Endometrial microvascular endothelial cells (primary cell): ENCODE measurements around the gene CFAP45. TPM values are rescaled to one million over a fixed set of nuclear protein-coding genes. Genes with fewer than 3 reads are reported as not detected.

ENCODE experiments used
- in situ Hi-C: cut with HindIII; loops from 2 replicates; pipeline ENCODE4 v1.10.0; 2017; ENCODE audit warnings: low sequenced_read_pairs, low pct_unique_long_range_greater_than_20kb; ENCODE audit errors: inconsistent ontology term
- total RNA-seq: library from RNA; depleted of rRNA; stranded (reverse); fragments of >200 nt; gene quantifications from one replicate; pipeline ENCODE4 v1.2.3, GENCODE V29; 2015; ENCODE audit errors: inconsistent ontology term

The CFAP45 gene
- total RNA-seq, 1 donor from 2014 or later, result 0.19 TPM

DNA sequence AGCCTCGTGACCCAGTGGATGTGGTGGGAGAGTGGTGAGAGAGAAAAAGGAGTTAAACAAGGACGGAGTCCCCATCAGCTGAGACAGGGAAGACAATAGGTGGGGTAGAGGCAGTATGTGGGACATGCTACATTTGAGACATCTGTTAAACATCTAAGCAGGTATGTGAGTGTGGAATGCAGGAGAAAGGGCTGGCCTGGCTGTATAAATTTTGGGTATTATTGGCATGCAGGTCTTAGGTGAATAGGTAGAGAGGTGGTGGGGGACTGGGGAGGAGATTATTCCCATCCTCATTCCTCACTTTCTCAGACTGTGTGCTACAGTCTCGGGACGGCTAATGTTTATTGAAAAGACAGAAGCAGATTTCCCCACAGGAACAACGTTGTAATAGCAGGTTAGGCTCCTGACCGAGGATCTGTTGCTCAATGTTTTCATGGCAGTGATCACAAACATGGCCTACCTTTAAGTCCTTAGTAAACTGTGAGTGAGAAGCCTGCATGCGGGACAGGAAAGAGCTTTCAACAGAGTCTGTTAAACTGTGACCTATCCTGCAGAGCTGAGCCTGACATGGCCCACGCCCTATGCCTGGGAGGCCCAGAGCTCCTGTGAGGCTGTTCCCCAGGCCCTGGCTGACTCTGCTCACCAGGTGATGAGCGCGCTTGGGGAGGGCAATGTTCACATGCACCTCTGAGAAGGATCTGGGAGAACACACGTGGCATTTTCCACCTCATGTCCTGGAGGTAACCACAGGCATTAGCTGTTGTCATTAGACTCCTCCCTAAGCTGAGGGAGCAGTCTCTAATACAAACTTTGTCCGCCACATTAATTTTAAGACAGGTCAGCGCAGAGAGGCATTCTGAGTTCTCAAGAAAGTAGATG is 54.0 kb downstream of the CFAP45 start:
- in situ Hi-C loops, result no loop called here

DNA sequence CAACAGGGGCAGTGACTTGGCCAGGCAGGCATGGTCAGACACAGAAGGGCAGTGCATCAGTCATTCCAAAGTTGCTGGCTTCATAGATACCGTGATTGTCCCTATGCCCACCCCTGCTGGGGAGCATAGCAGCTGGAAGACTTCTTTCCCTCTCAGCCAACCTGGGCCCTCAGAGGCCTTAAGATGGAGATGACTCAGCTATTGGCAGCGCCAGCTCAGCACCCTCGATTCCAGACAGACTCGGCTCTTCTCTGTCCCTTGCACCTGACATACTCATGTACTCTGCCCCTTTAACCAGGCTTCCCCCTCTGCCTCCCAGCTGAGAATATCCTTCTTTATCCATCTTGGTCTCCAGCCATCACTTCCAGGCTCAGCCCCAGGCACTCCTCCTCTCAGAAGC is 56.5 kb downstream of the CFAP45 start:
- in situ Hi-C loops, result no loop called here

DNA sequence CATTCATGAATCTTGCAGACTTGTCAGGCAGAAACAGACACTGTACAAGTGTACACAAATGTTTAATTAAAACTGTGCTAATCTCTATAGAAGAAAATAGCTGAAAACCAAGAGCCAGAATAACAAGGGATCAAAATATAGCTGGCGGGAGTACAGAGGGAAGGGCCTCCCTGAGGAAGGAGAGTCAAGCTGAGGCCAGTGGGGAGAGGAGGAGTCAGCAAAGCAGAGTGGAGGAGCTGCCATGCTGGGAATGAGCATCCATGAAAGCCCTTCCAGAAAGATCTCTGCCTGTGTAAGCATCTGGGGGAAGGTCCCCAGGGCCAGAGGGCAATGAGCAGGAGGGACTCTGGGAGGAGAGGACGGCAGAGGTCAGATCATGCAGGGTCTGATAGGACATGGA is 58.2 kb downstream of the CFAP45 start:
- in situ Hi-C loops, result no loop called here

DNA sequence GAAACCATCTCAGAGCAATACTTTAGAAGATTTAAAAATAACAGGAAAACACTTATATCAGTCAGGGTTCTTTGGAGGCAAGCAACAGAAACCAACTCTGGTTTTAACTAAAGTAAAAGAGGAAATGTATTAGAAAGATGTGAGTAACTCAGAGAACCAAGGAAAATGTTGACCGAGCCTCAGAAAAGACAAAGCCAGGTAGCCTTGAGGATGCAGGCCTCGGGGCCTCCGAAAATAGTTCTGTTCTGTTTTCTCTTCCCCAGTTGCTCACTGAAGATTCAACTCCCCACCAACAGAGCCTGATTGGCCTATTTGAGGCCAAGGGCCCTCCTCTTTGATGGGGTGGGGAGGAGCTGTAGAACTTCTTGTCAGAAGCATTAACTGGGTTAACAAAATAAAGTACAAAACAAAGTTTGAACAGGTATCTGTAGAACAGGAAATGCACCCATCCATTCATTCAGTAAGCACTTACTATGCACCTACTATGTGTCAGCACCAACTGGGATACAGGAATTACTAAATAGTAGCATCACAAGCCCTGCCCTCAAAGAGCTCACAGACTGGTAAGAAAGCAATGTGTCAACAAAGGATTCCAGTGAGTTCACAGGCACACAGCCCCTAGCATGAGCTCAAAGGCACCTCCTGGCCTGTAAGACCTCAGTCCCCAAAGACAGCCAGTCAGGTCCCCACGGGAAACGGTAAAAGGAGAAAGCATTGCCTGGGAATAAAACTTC is 60.7 kb downstream of the CFAP45 start:
- in situ Hi-C loops, result no loop called here

DNA sequence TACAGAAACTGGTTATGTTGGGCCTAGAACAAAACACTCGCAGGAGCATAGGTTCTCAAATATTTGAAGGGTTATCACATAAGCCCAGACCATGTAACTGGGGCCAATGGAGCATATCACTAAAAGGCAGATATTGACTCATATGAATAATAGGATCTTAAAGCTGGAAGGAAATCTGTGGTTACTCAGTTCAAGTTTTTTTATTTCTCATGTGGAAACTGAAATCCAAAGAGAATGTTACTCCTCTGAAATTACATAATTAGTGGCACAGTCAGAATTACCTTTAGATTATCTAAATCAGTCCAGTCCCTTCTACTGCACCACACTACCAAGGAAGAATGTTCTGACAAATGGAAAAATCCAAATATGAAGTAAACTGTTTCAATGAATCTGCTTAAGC is 61.2 kb downstream of the CFAP45 start:
- in situ Hi-C loops, result no loop called here

DNA sequence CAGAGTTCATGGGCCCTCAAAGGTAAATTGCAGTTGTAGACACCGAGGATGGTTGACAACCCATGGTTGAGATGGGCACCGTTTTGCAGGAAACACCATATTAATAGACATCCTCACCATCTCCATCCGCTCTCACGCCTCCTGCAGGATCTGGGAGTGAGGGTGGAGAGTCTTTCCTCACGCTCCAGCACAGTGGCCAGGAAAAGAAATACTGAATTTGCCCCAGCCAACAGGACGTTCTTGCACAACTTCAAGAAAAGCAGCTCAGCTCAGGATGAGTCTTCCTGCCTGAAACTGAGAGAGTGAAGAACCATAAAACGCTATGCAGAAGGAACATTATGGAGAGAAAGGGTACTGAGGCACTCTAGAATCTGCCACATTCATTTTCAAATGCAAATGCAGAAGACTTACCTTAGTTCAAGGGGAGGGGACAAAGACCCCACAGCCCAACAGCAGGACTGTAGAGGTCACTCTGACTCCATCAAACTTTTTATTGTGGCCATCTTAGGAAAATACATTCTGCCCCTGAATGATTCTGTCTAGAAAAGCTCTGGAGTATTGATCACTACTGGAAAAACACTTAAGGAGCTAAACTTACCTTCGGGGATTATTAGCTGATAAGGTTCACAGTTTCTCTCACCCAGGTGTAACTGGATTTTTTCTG is 64.0 kb downstream of the CFAP45 start:
- in situ Hi-C loops, result no loop called here

DNA sequence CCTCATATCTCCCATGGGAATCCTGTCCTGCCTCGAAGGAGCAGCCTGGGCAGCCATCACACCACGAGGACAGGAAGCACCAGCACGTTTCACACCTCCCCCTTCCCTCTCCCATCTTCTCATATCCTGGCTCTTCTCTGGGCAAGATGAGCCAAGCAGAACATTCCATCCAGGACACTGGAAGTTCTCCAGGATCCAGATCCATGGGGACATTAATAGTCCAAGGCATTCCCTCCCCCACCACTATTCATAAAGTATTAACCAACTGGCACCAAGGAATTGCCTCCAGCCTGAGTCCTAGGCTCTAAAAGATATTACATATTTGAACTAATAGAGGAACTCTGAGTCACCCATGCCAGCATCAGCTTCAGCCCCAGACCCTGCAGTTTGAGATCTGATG is 64.6 kb downstream of the CFAP45 start:
- in situ Hi-C loops, result no loop called here

DNA sequence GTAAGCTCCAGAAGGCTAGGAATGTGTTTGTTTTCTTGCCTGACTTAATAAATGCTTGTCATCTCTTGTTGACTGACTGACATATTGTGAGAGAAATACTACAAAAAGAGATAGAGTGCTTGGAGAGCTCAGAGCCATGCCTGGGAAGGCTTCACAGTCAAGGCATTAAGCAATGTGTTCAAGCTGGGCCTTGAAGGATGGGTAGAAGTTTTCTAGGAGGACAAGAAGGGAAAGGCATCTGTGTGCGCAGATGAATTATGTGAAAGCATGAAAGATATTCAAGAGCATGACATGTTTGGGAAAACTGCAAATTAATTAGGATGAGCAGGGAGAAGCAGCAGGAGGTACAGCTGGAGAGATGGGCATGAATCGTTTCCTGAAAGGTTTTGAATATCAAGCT is 67.7 kb downstream of the CFAP45 start:
- in situ Hi-C loops, result no loop called here

DNA sequence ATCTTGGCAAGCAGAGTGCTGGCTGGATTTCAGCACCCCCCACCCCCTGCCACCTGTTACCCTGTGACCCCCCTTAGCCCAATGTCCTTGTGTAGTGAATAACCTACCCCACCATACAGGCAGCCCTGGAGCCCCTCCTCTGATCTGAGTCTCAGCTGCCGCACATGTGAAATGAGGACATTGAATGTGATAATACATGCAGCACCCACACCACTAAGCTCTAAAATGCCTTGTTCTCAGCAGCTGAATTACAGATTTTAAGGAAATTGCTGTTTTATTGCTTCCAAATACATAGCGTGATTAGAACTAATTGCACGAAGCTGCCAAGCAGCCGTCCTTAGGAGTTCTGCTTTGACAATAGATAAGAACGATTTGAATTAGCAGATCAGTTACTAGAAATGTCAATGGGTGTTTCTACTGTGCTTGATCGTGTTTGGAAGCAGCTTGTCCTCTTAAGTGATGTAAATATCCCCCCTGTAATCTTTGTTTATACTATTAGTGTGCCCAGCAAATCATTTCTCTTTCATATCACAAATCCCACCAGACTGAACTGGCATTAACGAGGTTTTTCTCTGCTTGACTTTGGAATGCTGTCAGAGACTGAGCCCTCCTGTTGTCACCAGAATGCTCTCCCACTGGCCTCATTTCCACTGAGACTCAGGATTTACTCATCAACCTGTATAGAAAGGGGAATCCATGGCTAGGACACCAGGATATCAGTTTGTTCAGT is 68.4 kb downstream of the CFAP45 start:
- in situ Hi-C loops, result no loop called here

DNA sequence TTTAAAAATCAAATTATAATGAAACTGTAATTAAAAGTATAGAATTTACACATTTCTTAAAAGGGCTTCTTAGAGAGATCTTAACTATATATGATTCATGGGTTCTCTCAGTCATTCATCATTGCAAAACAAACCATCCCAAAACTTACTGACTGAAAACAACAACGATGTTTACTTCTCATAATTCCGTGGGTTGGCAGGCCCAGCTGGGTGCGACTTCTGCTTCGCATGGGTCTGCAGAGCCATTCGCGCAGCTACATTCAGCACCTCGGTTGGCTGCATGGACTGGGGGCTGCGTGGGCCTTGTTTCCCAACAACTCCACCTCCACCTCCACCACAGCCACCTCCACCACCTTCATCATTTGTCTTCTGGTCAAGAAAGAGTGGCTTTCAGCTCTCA is 69.2 kb downstream of the CFAP45 start:
- in situ Hi-C loops, result no loop called here

DNA sequence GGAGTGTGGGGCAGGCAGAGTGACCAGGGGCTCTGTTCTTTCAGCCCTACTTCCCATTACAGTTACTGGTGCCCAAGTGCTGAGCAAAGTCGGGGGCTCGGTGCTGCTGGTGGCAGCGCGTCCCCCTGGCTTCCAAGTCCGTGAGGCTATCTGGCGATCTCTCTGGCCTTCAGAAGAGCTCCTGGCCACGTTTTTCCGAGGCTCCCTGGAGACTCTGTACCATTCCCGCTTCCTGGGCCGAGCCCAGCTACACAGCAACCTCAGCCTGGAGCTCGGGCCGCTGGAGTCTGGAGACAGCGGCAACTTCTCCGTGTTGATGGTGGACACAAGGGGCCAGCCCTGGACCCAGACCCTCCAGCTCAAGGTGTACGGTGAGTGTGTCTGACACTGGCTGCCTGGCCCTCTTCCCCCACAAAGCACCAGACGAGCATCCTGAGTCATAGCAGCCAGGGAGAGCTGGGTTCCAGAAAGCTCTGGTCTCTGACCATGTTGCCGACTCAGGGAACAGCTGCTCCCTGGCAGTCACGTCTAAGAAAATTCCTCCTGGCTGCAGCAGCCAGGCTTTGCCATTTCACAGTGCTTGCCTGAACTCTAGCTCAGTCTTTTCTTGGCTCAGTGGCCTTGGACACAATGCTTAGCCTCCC is 70.0 kb downstream of the CFAP45 start:
- in situ Hi-C loops, result no loop called here

DNA sequence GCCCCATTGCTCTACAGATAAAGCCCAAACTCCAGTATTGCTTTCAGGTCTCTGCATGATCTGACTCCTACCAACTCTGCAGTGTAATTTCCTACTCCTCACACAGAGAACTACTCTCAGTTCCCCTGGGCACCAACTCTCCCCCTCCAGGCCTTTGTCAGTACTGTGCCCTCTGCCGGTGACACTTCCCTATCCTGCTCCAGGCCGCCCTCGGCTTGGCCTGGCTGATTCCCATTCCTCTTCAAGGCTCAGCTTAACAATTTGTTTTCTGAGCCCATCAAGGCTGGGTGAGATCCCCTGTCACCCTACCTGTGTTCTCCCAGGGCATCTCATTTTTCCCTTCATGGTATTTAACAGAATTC is 70.7 kb downstream of the CFAP45 start:
- in situ Hi-C loops, result no loop called here

DNA sequence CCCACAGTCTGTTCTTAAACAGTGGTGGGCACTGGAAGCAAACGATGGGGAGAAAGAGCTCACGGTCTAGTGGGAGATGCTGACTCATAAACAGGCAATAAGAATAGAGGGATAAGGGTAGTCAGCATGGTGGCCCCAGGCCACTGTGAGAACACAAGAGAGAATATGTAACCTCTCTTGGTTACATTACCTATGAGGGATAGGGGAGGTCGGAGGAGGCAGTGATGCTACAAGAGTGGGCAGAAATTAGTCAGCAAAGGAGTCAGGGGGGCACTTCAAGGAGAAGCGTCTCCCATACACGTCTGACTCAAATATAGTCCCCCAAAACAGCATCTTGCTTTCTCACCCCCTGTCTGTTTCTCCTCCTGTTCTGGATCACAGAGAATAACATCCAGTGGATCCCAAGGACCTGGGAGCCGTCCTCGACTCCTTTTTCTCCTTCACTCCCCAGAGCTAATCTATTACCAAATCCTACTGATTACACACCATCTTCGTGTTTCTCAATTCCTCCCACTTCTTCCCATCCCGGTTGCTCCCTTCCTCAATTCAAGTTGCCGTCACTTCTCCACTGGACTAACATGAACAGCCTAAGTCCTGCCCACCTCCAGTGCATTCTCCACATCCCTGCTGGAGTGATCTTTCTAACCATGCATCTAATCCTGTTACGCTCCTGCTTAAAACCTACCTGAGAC is 71.2 kb downstream of the CFAP45 start:
- in situ Hi-C loops, result no loop called here

DNA sequence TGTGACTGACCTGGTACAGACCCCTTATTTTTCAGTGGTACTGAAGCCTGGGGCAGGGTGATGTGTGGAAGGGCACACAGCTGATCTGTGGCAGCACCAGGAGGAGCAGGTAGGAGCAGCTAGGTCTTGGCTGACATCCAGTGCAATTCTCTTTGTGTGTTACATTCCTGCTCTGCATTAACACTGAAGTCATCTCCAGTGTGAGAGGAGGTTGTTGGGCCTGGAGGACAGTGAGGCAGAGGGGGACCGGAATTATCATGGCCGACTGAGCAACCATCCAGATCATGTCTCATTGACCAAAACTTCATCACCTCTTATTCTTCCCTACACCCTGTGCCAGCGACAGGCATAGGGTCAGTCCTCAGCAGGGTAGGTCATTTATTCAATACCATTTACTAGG is 71.8 kb downstream of the CFAP45 start:
- in situ Hi-C loops, result no loop called here

DNA sequence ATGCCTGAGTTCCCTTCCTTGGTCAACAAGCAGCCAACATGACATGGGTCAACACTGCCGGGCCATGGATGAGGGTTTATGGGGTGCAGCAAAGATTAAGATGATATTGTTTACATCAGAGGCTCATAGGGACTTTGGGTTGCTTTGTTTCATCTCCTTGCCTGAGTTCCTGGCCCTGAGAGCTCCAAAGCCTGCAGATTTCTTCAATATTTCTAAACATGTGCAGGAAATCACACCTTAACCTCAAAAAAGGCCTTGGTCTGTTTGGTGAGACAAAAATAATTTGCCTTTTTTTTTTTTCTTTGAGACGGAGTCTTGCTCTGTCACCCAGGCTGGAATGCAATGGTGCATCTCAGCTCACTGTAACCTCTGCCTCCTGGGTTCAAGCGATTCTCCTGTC is 72.4 kb downstream of the CFAP45 start:
- in situ Hi-C loops, result no loop called here

DNA sequence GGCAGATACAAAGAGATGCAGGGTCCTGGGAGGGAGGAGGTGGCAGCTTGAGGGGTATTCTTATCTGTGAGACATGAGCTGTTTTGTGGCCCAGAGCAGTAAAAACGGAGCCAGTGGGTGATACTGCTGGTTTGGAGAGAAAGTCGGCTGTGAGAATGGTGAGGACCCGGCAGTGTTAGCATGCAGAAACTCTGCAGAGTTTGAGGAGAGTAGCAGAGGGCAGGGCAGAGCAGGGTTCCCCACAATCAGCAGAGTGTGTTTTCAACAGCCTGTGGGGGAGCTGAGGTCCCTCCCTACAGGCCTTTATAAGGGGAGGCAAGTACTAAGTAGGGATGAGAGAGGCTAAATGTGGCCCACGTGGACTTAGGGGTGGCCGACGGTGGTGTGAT is 72.9 kb downstream of the CFAP45 start:
- in situ Hi-C loops, result no loop called here

DNA sequence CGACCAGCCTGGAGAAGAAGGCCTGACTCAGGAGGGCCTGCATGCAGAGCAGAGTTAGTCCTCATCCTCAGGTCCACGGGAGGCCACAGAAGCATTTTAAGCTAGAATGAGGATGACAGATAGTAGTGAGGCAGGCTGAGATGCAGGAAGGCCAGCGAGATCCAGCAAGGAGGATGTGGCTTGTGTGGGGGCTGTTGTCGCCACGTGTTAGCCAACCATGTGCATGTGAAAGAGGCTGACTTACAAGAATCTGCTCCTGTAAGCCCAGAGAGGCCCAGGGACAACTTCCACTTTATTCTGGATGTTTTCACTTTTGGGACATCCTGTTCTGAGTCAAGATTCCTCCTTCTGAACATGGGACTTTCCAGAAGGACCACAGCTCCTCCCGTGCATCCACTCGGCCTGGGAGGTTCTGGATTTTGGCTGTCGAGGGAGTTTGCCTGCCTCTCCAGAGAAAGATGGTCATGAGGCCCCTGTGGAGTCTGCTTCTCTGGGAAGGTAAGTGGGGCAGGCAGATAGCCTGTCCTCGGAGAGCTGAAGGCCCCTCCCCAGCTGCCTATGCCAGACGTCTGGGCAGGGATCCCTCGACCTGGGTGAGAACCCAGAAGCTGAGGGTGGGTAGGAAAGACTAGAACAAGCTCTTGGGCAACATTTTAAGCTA is 73.4 kb downstream of the CFAP45 start, which contains the start of gene SLAMF8:
SLAMF8 (plus strand) TSS at position 433 of the 661 bp plus-strand sequence; CDS start at position 459, 26 bp downstream.
- in situ Hi-C loops, result no loop called here

DNA sequence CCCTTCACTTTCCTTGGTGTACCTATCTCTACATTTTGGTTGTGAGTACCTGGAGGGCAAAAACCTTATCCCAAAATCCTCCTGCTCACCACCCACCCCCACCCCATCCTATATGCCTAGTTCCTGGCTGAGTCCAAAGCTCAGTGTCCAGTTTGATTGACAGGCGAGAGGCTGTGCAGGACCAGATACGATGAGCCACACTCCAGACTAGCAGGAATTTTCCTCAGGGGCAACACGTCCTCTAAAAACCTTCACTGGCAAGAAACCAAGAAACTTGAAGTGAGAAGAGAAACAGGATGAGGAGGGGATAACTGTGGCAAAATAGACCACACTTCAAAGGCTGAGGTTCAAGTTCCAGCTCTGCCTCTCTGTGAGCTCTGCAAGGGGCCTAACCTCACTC is 74.4 kb downstream of the CFAP45 start:
- in situ Hi-C loops, result no loop called here
